Endodermal cell (in vitro differentiated cells): ENCODE results near the gene MCHR2. TPM values are rescaled to one million over a fixed set of nuclear protein-coding genes. Genes with fewer than 3 reads are reported as not detected.
A peak's percentile ranks its signal among the peaks of the same experiment; 100 is the strongest.

ENCODE experiments used
- DNase-seq: peaks from one replicate; pipeline ENCODE4 v3.0.0-alpha.2; 2017
- H3K27ac ChIP-seq: 2 replicates; pipeline ENCODE4 v1.5.1; 2013; ENCODE audit warnings: mild to moderate bottlenecking, low read depth, low read length, moderate library complexity
- H3K27me3 ChIP-seq: 2 replicates; pipeline ENCODE4 v1.6.1; 2013; ENCODE audit warnings: mild to moderate bottlenecking, low read length, moderate library complexity; ENCODE audit not compliant: insufficient read depth, control insufficient read depth, poor library complexity, severe bottlenecking
- H3K36me3 ChIP-seq: 2 replicates; pipeline ENCODE4 v1.7.0; 2013; ENCODE audit warnings: mild to moderate bottlenecking, low read length, moderate library complexity; ENCODE audit not compliant: control insufficient read depth, insufficient read depth
- H3K4me1 ChIP-seq: one replicate; pipeline ENCODE4 v1.7.0; 2013; ENCODE audit warnings: low read length; ENCODE audit not compliant: control insufficient read depth, insufficient read depth
- H3K4me3 ChIP-seq: 2 replicates; pipeline ENCODE4 v1.5.1; 2013; ENCODE audit warnings: mild to moderate bottlenecking, low read length, moderate library complexity
- H3K9ac ChIP-seq: 2 replicates; pipeline ENCODE4 v1.6.1; 2013; ENCODE audit warnings: mild to moderate bottlenecking, low read length, moderate library complexity; ENCODE audit not compliant: poor library complexity, severe bottlenecking; ENCODE audit errors: extremely low read depth
- H3K9me3 ChIP-seq: 2 replicates; pipeline ENCODE4 v1.6.1; 2013; ENCODE audit warnings: mild to moderate bottlenecking, low read length, moderate library complexity; ENCODE audit not compliant: control insufficient read depth
- H3K27ac Mint-ChIP-seq: 2 replicates; pipeline ENCODE4 v1.8.0; 2020; ENCODE audit warnings: mixed read lengths
- H3K27me3 Mint-ChIP-seq: 2 replicates; pipeline ENCODE4 v1.8.0; 2021; ENCODE audit warnings: mild to moderate bottlenecking, mixed read lengths; ENCODE audit not compliant: insufficient read depth
- H3K36me3 Mint-ChIP-seq: 2 replicates; pipeline ENCODE4 v1.8.0; 2020; ENCODE audit warnings: low read depth, mixed read lengths
- H3K4me1 Mint-ChIP-seq: 2 replicates; pipeline ENCODE4 v1.8.0; 2020; ENCODE audit warnings: mixed read lengths
- H3K4me3 Mint-ChIP-seq: 2 replicates; pipeline ENCODE4 v1.8.0; 2020; ENCODE audit warnings: mild to moderate bottlenecking, moderate library complexity, mixed read lengths
- H3K9me3 Mint-ChIP-seq: 2 replicates; pipeline ENCODE4 v1.8.0; 2020; ENCODE audit warnings: mild to moderate bottlenecking, mixed read lengths
- CTCF ChIP-seq: fragments of 200-600 bp; sonication (generic); conservative IDR thresholded peaks from 2 replicates; pipeline ENCODE4 v1.5.0; 2021; ENCODE audit warnings: antibody characterized with exemption, mild to moderate bottlenecking
- whole genome bisulfite sequencing, 2 experiments: methylation state at CpG; one replicate each; pipeline versions ENCODE4 v1.1.5 to v1.1.7; 2013; ENCODE audit warnings: missing lambda C conversion rate in 2 of 2, mixed read lengths in 1 of 2; ENCODE audit not compliant: insufficient coverage in 1 of 2, insufficient read length in 1 of 2; 5-methylcytosine and 5-hydroxymethylcytosine counted together
- total RNA-seq, 2 donors: library from RNA; stranded (reverse); fragmentation: NEBNext Ultra II Directional in 1 of 2; extraction: Animal tissue kit (Norgen Biotek cat#: 25700) in 1 of 2; gene quantifications; 2 replicates in 1 of 2; 3 replicates in 1 of 2; pipeline ENCODE4 v1.2.1, GENCODE V29; 2021

Gene MCHR2
- total RNA-seq, 2 donors from 2014 or later, result not detected

GRCh38 chr6:99887066-99887465 lies 107.0 kb downstream of the MCHR2 start:
- Mint-ChIP-seq H3K4me3 (no peak overlapping the region), H3K9me3 (no peaks in the 10 kb centered on the region)
- no peak for TF ChIP-seq CTCF

GRCh38 chr6:99885051-99885450 lies 109.0 kb downstream of the MCHR2 start:
- H3K27me3 ChIP-seq, result no peaks in the 10 kb centered on the region
- H3K4me1 ChIP-seq, result no peaks in the 10 kb centered on the region
- no peak overlapping the region for H3K9ac ChIP-seq
- DNase-seq, result no peak
- H3K4me3 ChIP-seq, result no peak overlapping the region
- Mint-ChIP-seq H3K27ac (no peak overlapping the region), H3K9me3 (no peaks in the 10 kb centered on the region), H3K27me3 (no peaks in the 10 kb centered on the region), H3K36me3 (no peaks in the 10 kb centered on the region), H3K4me1 (no peaks in the 10 kb centered on the region), H3K4me3 (no peak overlapping the region)
- H3K9me3 ChIP-seq, result no peaks in the 10 kb centered on the region
- H3K36me3 ChIP-seq, result no peaks in the 10 kb centered on the region
- no peak overlapping the region for H3K27ac ChIP-seq
- TF ChIP-seq CTCF, result no peak
- 78 to 100% methylated on average over 1 to 3 of the region's 3 CpGs for WGBS, 2 experiments

More at GRCh38 chr6:99887066-99887465, 107.0 kb downstream of the MCHR2 start:
- Mint-ChIP-seq H3K4me1 (no peaks in the 10 kb centered on the region), H3K27ac (no peak overlapping the region), H3K27me3 (no peaks in the 10 kb centered on the region), H3K36me3 (no peaks in the 10 kb centered on the region)
- Histone ChIP-seq H3K4me1 (no peaks in the 10 kb centered on the region), H3K27ac (no peak overlapping the region), H3K27me3 (no peaks in the 10 kb centered on the region), H3K9ac (no peak overlapping the region), H3K4me3 (no peak overlapping the region), H3K36me3 (no peaks in the 10 kb centered on the region), H3K9me3 (no peaks in the 10 kb centered on the region)
- no peak for DNase-seq

- Mint-ChIP-seq H3K9me3 (no peaks in the 10 kb centered on the region), H3K27ac (no peak overlapping the region), H3K36me3 (no peaks in the 10 kb centered on the region), H3K4me3 (no peak overlapping the region), H3K27me3 (peaks cover 3% of the 10 kb centered on the region), H3K4me1 (no peaks in the 10 kb centered on the region)
- 92% methylated on average over 1 of the region's 4 CpGs; no CpG with 5 or more reads in 1 of the 2 experiments for WGBS, 2 experiments
- Histone ChIP-seq H3K4me1 (no peaks in the 10 kb centered on the region), H3K4me3 (no peak overlapping the region), H3K9ac (no peak overlapping the region), H3K27ac (no peak overlapping the region), H3K36me3 (no peaks in the 10 kb centered on the region), H3K9me3 (no peaks in the 10 kb centered on the region), H3K27me3 (no peaks in the 10 kb centered on the region)
- DNase-seq, result peak; percentile 55
- TF ChIP-seq CTCF, result no peak
These were observed 111.8 kb downstream of the MCHR2 start for GRCh38 chr6:99882128-99882702.
